GM23338 (cell line): Measurements from ENCODE around the gene SLX4. TPM values are rescaled to one million over a fixed set of nuclear protein-coding genes. Genes with fewer than 3 reads are reported as not detected.

Source experiments
- ATAC-seq: fragments of 200-7000 bp; cut with Tn5 transposase; 3 replicates; pipeline ENCODE4 v1.9.1; 2020
- DNase-seq: peaks from one replicate; pipeline ENCODE4 v3.0.0-alpha.2; 2015; ENCODE audit warnings: low spot score
- H2AFZ ChIP-seq: fragments of 200-600 bp; sonication (generic); 2 replicates; pipeline ENCODE4 v1.8.0; 2016; ENCODE audit warnings: antibody characterized with exemption, mild to moderate bottlenecking, moderate library complexity
- H3F3A ChIP-seq: fragments of 200-600 bp; sonication (generic); replicated peaks from 2 replicates; pipeline ENCODE4 v1.8.0; 2017; ENCODE audit warnings: antibody characterized with exemption, mixed run types, low read depth
- H3K27ac ChIP-seq: fragments of 200-600 bp; sonication (generic); 2 replicates; pipeline ENCODE4 v1.6.1; 2016; ENCODE audit warnings: low read depth
- H3K27me3 ChIP-seq: fragments of 200-600 bp; sonication (generic); 2 replicates; pipeline ENCODE4 v1.8.0; 2016; ENCODE audit warnings: mild to moderate bottlenecking, mixed run types, moderate library complexity; ENCODE audit not compliant: insufficient read depth
- H3K36me3 ChIP-seq: fragments of 200-600 bp; sonication (generic); 2 replicates; pipeline ENCODE4 v1.8.0; 2016; ENCODE audit warnings: mild to moderate bottlenecking; ENCODE audit not compliant: insufficient read depth
- H3K4me1 ChIP-seq: fragments of 200-600 bp; sonication (generic); 2 replicates; pipeline ENCODE4 v1.8.0; 2016; ENCODE audit warnings: mild to moderate bottlenecking, moderate library complexity; ENCODE audit not compliant: insufficient read depth
- H3K4me2 ChIP-seq: fragments of 200-600 bp; sonication (generic); 2 replicates; pipeline ENCODE4 v1.7.1; 2017; ENCODE audit warnings: mixed run types
- H3K4me3 ChIP-seq: fragments of 200-600 bp; sonication (generic); 2 replicates; pipeline ENCODE4 v1.6.1; 2016; ENCODE audit warnings: mixed run types
- H3K79me2 ChIP-seq: fragments of 200-600 bp; sonication (generic); replicated peaks from 2 replicates; pipeline ENCODE4 v1.8.0; 2017; ENCODE audit warnings: mild to moderate bottlenecking; ENCODE audit not compliant: insufficient read depth
- H3K9me2 ChIP-seq: fragments of 200-600 bp; sonication (generic); 2 replicates; pipeline ENCODE4 v1.8.0; 2017; ENCODE audit not compliant: insufficient read depth
- H4K20me1 ChIP-seq: fragments of 200-600 bp; sonication (generic); replicated peaks from 2 replicates; pipeline ENCODE4 v1.8.0; 2017; ENCODE audit warnings: mild to moderate bottlenecking; ENCODE audit not compliant: insufficient read depth
- H3K27ac Mint-ChIP-seq: 2 replicates; pipeline ENCODE4 v1.8.0; 2020; ENCODE audit warnings: inconsistent platforms, mild to moderate bottlenecking, moderate library complexity, mixed read lengths
- H3K27me3 Mint-ChIP-seq: 3 replicates; pipeline ENCODE4 v1.8.0; 2022; ENCODE audit warnings: low read depth, mild to moderate bottlenecking, moderate library complexity, mixed read lengths, inconsistent platforms; ENCODE audit not compliant: insufficient read depth, poor library complexity
- H3K36me3 Mint-ChIP-seq: 3 replicates; pipeline ENCODE4 v1.8.0; 2021; ENCODE audit warnings: low read depth, mild to moderate bottlenecking, inconsistent platforms, moderate library complexity, mixed read lengths
- H3K4me1 Mint-ChIP-seq: 3 replicates; pipeline ENCODE4 v1.8.0; 2020; ENCODE audit warnings: mild to moderate bottlenecking, inconsistent platforms, mixed read lengths
- H3K4me3 Mint-ChIP-seq: 3 replicates; pipeline ENCODE4 v1.8.0; 2021; ENCODE audit warnings: moderate library complexity, mild to moderate bottlenecking, inconsistent platforms, mixed read lengths
- H3K9me3 Mint-ChIP-seq: 3 replicates; pipeline ENCODE4 v1.8.0; 2020; ENCODE audit warnings: moderate library complexity, mild to moderate bottlenecking, inconsistent platforms, mixed read lengths
- CREB1 ChIP-seq: fragments of 250-450 bp; sonication (Bioruptor Pico); IDR thresholded peaks from 2 replicates; pipeline ENCODE4 v1.5.0; 2020; ENCODE audit warnings: low read depth, mild to moderate bottlenecking, moderate library complexity
- ETS1 ChIP-seq: IDR thresholded peaks from 2 replicates; pipeline ENCODE4 v1.6.1; 2016; ENCODE audit warnings: antibody characterized with exemption
- EZH2 ChIP-seq: fragments of 200-600 bp; sonication (generic); IDR thresholded peaks from one replicate; pipeline ENCODE4 v1.8.0; 2017; ENCODE audit warnings: antibody characterized with exemption, mild to moderate bottlenecking, low read depth; ENCODE audit not compliant: unreplicated experiment
- EZH2phosphoT487 ChIP-seq: fragments of 200-600 bp; sonication (generic); IDR thresholded peaks from one replicate; pipeline ENCODE4 v1.8.1; 2018; ENCODE audit warnings: antibody characterized with exemption; ENCODE audit not compliant: unreplicated experiment
- JUNB ChIP-seq: IDR thresholded peaks from one replicate; pipeline ENCODE4 v1.6.1; 2016; ENCODE audit warnings: antibody characterized with exemption; ENCODE audit not compliant: unreplicated experiment
- NANOG ChIP-seq: IDR thresholded peaks from 2 replicates; pipeline ENCODE4 v1.6.1; 2016; ENCODE audit warnings: antibody characterized with exemption, borderline replicate concordance
- POLR2AphosphoS5 ChIP-seq: IDR thresholded peaks from 2 replicates; pipeline ENCODE4 v1.6.1; 2016; ENCODE audit warnings: antibody characterized with exemption, low read depth
- STAT1 ChIP-seq: IDR thresholded peaks from one replicate; pipeline ENCODE4 v1.6.1; 2016; ENCODE audit warnings: antibody characterized with exemption; ENCODE audit not compliant: unreplicated experiment
- ZNF114 ChIP-seq: fragments of 250-450 bp; sonication (Bioruptor Pico); IDR thresholded peaks from 2 replicates; pipeline ENCODE4 v1.5.0; 2020; ENCODE audit warnings: mild to moderate bottlenecking, moderate library complexity
- ZNF331 ChIP-seq: fragments of 250-450 bp; sonication (Bioruptor Pico); IDR thresholded peaks from 2 replicates; pipeline ENCODE4 v1.5.0; 2020; ENCODE audit warnings: low read depth, mild to moderate bottlenecking, moderate library complexity
- polyA plus RNA-seq: library from polyadenylated mRNA; unstranded; fragments of >200 nt; fragmentation: Nextera tagmentation; extraction: Ambion mirVana; gene quantifications from 2 replicates; pipeline ENCODE4 v1.2.1, GENCODE V29; 2016
- total RNA-seq: library from RNA; depleted of rRNA; stranded (reverse); fragments of >200 nt; shearing (Covaris generic); gene quantifications from 2 replicates; pipeline ENCODE4 v1.2.3, GENCODE V29; 2014
- TF ChIP-seq, protein P1 (sequence below): fragments of 250-450 bp; sonication (Bioruptor Pico); IDR thresholded peaks from 2 replicates; pipeline ENCODE4 v1.5.0; 2020; ENCODE audit warnings: mild to moderate bottlenecking, moderate library complexity

The SLX4 gene
- total and polyA plus RNA-seq, 2 experiments from 2014 or later, result 3.0 to 15.2 TPM

GRCh38 chr16:3625911-3626732, 14.7 kb upstream of the SLX4 start:
- H3K79me2 ChIP-seq, result peaks cover 10% of the 10 kb centered on the region
- peaks cover 10% of the 10 kb centered on the region; the same call in 2 of the 3 replicates for H3K4me1 Mint-ChIP-seq
- no peak overlapping the region for H3K27ac Mint-ChIP-seq
- DNase-seq (no peak), ATAC-seq (no peak)
- H3K36me3 Mint-ChIP-seq, result no peaks in the 10 kb centered on the region
- no peaks in the 10 kb centered on the region; the same call in 1 of the 2 replicates for H3F3A ChIP-seq
- H3K27me3 ChIP-seq, result no peaks in the 10 kb centered on the region
- peaks cover 7% of the 10 kb centered on the region for H4K20me1 ChIP-seq
- H3K9me2 ChIP-seq, result no peaks in the 10 kb centered on the region
- no peak overlapping the region for H3K4me3 ChIP-seq
- H3K4me1 ChIP-seq, result peaks cover 12% of the 10 kb centered on the region
- H3K9me3 Mint-ChIP-seq, result no peaks in the 10 kb centered on the region
- no peak overlapping the region for H2AFZ ChIP-seq
- no peak overlapping the region for H3K27ac ChIP-seq
- no peaks in the 10 kb centered on the region for H3K27me3 Mint-ChIP-seq
- no peak overlapping the region for H3K4me3 Mint-ChIP-seq
- no peak overlapping the region for H3K4me2 ChIP-seq
- H3K36me3 ChIP-seq, result no peaks in the 10 kb centered on the region
- TF ChIP-seq EZH2 (no peak), POLR2AphosphoS5 (no peak), JUNB (no peak)
- TF ChIP-seq, protein P1, sequence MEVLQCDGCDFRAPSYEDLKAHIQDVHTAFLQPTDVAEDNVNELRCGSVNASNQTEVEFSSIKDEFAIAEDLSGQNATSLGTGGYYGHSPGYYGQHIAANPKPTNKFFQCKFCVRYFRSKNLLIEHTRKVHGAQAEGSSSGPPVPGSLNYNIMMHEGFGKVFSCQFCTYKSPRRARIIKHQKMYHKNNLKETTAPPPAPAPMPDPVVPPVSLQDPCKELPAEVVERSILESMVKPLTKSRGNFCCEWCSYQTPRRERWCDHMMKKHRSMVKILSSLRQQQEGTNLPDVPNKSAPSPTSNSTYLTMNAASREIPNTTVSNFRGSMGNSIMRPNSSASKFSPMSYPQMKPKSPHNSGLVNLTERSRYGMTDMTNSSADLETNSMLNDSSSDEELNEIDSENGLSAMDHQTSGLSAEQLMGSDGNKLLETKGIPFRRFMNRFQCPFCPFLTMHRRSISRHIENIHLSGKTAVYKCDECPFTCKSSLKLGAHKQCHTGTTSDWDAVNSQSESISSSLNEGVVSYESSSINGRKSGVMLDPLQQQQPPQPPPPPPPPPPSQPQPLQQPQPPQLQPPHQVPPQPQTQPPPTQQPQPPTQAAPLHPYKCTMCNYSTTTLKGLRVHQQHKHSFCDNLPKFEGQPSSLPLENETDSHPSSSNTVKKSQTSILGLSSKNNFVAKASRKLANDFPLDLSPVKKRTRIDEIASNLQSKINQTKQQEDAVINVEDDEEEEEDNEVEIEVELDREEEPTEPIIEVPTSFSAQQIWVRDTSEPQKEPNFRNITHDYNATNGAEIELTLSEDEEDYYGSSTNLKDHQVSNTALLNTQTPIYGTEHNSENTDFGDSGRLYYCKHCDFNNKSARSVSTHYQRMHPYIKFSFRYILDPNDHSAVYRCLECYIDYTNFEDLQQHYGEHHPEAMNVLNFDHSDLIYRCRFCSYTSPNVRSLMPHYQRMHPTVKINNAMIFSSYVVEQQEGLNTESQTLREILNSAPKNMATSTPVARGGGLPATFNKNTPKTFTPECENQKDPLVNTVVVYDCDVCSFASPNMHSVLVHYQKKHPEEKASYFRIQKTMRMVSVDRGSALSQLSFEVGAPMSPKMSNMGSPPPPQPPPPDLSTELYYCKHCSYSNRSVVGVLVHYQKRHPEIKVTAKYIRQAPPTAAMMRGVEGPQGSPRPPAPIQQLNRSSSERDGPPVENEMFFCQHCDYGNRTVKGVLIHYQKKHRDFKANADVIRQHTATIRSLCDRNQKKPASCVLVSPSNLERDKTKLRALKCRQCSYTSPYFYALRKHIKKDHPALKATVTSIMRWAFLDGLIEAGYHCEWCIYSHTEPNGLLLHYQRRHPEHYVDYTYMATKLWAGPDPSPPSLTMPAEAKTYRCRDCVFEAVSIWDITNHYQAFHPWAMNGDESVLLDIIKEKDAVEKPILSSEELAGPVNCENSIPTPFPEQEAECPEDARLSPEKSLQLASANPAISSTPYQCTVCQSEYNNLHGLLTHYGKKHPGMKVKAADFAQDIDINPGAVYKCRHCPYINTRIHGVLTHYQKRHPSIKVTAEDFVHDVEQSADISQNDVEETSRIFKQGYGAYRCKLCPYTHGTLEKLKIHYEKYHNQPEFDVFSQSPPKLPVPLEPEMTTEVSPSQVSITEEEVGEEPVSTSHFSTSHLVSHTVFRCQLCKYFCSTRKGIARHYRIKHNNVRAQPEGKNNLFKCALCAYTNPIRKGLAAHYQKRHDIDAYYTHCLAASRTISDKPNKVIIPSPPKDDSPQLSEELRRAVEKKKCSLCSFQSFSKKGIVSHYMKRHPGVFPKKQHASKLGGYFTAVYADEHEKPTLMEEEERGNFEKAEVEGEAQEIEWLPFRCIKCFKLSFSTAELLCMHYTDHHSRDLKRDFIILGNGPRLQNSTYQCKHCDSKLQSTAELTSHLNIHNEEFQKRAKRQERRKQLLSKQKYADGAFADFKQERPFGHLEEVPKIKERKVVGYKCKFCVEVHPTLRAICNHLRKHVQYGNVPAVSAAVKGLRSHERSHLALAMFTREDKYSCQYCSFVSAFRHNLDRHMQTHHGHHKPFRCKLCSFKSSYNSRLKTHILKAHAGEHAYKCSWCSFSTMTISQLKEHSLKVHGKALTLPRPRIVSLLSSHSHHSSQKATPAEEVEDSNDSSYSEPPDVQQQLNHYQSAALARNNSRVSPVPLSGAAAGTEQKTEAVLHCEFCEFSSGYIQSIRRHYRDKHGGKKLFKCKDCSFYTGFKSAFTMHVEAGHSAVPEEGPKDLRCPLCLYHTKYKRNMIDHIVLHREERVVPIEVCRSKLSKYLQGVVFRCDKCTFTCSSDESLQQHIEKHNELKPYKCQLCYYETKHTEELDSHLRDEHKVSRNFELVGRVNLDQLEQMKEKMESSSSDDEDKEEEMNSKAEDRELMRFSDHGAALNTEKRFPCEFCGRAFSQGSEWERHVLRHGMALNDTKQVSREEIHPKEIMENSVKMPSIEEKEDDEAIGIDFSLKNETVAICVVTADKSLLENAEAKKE, result no peak

DNA sequence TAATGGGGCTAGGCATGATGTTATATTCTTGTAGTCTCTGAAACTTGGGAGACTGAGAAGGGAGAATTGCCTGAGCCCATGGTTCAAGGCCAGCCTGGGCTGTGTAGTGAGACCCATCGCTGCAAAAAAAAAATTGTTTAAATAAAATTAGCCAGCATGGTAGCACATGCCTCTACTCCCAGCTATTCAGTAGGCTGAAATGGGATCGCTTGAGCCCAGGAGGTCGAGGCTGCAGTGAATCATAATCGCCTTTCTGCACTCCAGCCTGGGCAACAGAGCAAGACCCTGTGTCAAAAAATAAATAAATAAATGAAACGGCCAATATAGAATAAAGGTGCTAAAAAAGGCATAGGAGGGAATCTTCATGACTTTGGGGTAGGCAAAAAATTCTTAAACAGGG, 13.9 kb upstream of the SLX4 start:
- peaks cover 10% of the 10 kb centered on the region; the same call in 2 of the 3 replicates for H3K4me1 Mint-ChIP-seq
- DNase-seq (no peak), ATAC-seq (no peak)
- Histone ChIP-seq H3K4me1 (peaks cover 12% of the 10 kb centered on the region), H3K27ac (no peak overlapping the region), H3K27me3 (no peaks in the 10 kb centered on the region), H3K36me3 (no peaks in the 10 kb centered on the region), H4K20me1 (peaks cover 7% of the 10 kb centered on the region), H3F3A (no peaks in the 10 kb centered on the region; the same call in 1 of the 2 replicates), H3K9me2 (no peaks in the 10 kb centered on the region), H2AFZ (no peak overlapping the region), H3K79me2 (peaks cover 12% of the 10 kb centered on the region), H3K4me2 (no peak overlapping the region), H3K4me3 (no peak overlapping the region)
- no peak overlapping the region for H3K4me3 Mint-ChIP-seq
- H3K27ac Mint-ChIP-seq, result no peak overlapping the region
- H3K36me3 Mint-ChIP-seq, result no peaks in the 10 kb centered on the region
- H3K9me3 Mint-ChIP-seq, result no peaks in the 10 kb centered on the region
- H3K27me3 Mint-ChIP-seq, result no peaks in the 10 kb centered on the region
- TF ChIP-seq ETS1 (no peak), EZH2phosphoT487 (no peak), ZNF114 (CRISPR knock-in tag) (no peak), EZH2 (no peak), CREB1 (CRISPR knock-in tag) (no peak), ZNF331 (CRISPR knock-in tag) (no peak), POLR2AphosphoS5 (no peak), STAT1 (no peak), NANOG (no peak)
